ENCODE data around the gene MAPRE2. TPM values are rescaled to one million over a fixed set of nuclear protein-coding genes. Genes with fewer than 3 reads are reported as not detected.

The MAPRE2 gene
- total RNA-seq, 2 experiments from 2014 or later, result 70.7 to 72.7 TPM

DNA sequence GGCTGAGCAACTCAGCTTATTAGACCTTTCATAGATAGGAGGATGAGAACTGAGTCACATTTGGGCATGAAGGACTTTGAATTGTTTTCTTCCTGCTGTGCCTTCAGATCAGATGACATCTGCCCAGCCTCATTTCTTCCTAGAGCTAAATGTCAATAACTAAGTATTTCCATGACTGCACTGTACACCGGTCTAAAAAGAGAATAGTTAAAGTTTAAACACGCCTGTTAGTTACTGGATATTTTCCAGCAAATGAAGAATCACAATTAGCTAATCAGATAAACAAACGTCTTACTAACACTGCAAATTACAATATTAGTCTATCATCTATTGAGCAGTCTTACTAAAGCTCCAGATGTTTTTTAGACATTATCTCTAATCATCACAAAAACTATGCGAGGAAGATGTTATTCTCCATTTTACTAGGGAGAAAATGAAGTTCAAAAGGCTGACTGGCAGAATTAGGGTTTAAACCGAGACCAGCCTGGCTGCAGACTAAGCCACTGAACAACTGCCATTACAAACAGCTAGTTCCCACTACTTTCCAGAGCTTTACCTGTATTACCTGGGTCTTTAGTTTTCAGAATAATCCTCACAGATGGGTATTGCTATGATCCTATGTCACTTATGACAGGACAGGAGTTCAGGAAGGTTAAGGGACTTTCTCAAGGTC, 130.2 kb downstream of the MAPRE2 start:
- TF ChIP-seq, protein P1, sequence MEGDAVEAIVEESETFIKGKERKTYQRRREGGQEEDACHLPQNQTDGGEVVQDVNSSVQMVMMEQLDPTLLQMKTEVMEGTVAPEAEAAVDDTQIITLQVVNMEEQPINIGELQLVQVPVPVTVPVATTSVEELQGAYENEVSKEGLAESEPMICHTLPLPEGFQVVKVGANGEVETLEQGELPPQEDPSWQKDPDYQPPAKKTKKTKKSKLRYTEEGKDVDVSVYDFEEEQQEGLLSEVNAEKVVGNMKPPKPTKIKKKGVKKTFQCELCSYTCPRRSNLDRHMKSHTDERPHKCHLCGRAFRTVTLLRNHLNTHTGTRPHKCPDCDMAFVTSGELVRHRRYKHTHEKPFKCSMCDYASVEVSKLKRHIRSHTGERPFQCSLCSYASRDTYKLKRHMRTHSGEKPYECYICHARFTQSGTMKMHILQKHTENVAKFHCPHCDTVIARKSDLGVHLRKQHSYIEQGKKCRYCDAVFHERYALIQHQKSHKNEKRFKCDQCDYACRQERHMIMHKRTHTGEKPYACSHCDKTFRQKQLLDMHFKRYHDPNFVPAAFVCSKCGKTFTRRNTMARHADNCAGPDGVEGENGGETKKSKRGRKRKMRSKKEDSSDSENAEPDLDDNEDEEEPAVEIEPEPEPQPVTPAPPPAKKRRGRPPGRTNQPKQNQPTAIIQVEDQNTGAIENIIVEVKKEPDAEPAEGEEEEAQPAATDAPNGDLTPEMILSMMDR (IDR thresholded peaks at IDR 0.05), result no peak
- Mint-ChIP-seq H3K9me3 (peaks cover 4% of the 10 kb centered on the region), H3K4me3 (no peak overlapping the region), H3K27me3 (no peaks in the 10 kb centered on the region), H3K36me3 (ENCODE audit: low read depth) (no peaks in the 10 kb centered on the region), H3K4me1 (ENCODE audit: low read depth) (peaks cover 14% of the 10 kb centered on the region), H3K27ac (peak overlapping the region; percentile 73)
- ATAC-seq, result peak; percentile 68
- DNase-seq, result peak; percentile 13
- CTCF ChIA-PET, result interaction anchor here (0.7 to 2.0 kb wide), 3 partner anchors 26 to 228 kb away, joined by 4 to 7 read pairs (median 4); no protein-coding TSS in a partner anchor
- POLR2A ChIA-PET, result no interaction called here
- intact Hi-C loops (cut with micrococcal nuclease), result no loop called here

DNA sequence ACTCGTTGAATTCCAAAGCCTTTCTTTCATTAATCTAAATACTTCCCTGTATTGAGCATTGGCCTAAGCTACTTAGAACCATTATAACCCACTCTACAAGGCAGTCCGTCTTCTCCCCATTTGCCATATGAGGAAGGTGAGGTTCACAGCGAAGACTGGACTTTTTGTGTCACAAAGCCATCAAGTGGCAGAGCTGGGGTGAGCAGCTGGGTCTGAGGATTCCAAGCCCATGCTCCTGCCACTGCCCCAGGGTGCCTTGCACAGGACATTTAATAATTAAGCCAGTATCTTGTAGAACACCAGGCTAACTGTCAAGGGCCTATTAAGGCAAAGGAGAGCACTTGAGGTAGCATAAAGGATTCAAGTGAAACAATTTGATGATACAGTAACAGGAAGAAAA, 130.8 kb downstream of the MAPRE2 start:
- ChIA-PET POLR2A (no interaction called here), CTCF (interaction anchor here (1.2 to 2.0 kb wide), 2 partner anchors 27 to 142 kb away, joined by 4 to 7 read pairs; no protein-coding TSS in a partner anchor)
- H3K27me3 Mint-ChIP-seq, result no peaks in the 10 kb centered on the region
- intact Hi-C loops (cut with micrococcal nuclease), result no loop called here
- no peak overlapping the region for H3K4me3 Mint-ChIP-seq
- peak overlapping the region; percentile 7 for H3K27ac Mint-ChIP-seq
- TF ChIP-seq, protein P1 (IDR thresholded peaks at IDR 0.05), result no peak
- DNase-seq, result no peak
- H3K9me3 Mint-ChIP-seq, result peaks cover 4% of the 10 kb centered on the region
- no peak for ATAC-seq
- H3K4me1 Mint-ChIP-seq (ENCODE audit: low read depth), result peaks cover 14% of the 10 kb centered on the region
- no peaks in the 10 kb centered on the region for H3K36me3 Mint-ChIP-seq (ENCODE audit: low read depth)

DNA sequence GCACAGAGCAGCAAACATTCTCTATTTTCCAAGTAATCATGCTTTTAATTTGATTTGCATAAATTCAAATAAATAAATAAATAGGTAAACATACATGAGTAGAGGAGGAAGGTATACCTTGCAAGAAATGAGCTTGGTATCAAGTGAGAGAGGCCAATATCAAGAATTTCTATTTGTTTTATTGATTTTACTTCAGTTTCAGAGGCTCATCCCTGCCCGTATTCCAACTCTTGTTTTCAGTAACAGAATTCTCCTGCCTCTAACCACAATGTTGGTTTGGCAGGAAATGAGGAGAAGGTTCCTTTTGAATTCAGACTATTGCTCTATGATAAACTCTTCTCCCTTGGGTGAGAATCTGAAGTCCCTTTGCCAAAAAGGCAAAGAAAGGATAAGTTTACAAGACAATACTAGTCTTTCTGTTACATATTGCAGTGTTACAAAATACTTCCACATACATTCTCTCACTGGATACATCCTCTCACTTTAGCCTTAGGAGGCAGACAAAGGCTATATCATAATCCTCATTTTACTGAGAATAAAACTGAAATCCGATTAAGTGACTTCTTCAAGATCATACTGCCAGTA, 131.3 kb downstream of the MAPRE2 start:
- Mint-ChIP-seq H3K27ac (no peak overlapping the region), H3K36me3 (ENCODE audit: low read depth) (no peaks in the 10 kb centered on the region), H3K9me3 (peaks cover 4% of the 10 kb centered on the region), H3K27me3 (no peaks in the 10 kb centered on the region), H3K4me1 (ENCODE audit: low read depth) (peaks cover 14% of the 10 kb centered on the region), H3K4me3 (no peak overlapping the region)
- ATAC-seq (no peak), DNase-seq (no peak)
- TF ChIP-seq, protein P1 (IDR thresholded peaks at IDR 0.05), result no peak
- intact Hi-C loops (cut with micrococcal nuclease), result no loop called here
- ChIA-PET POLR2A (no interaction called here), CTCF (interaction anchor here (2.0 kb wide), 1 partner anchor 27 kb away, joined by 7 read pairs; no protein-coding TSS in a partner anchor)

DNA sequence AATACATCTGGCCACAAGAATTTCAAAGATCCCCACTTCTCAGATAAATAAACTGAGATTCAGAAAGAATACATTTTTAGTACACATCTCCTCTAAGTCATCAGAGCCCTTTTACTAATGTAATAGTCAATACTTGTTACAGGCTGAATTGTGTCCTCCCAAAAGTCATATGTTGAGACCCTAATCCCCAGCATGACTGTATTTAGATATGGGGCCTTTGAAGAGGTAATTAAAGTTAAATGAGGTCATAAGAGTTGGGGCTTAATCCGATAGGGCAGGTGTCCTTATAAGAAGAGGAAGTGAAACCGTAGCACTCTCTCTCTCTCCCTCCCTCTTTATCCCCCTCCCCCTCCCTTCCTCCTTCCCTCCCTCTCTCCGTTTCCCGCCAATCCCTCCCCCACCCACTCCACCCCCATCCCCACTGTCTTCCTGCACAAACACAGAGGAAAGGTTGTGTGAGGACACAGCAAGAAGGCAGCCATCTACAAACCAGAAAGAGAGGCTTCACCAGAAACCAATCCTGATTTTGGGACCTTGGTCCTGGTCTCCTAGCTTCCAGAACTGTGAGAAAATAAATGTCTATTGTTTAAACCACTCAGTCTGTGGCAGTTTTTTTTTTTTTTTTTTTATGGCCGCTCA, 133.0 kb downstream of the MAPRE2 start:
- TF ChIP-seq, protein P1 (IDR thresholded peaks at IDR 0.05), result no peak
- ChIA-PET POLR2A (no interaction called here), CTCF (interaction anchor here (0.6 kb wide), 1 partner anchor 54 kb away, joined by 3 read pairs; no protein-coding TSS in a partner anchor)
- Mint-ChIP-seq H3K9me3 (peaks cover 4% of the 10 kb centered on the region), H3K4me1 (ENCODE audit: low read depth) (peaks cover 14% of the 10 kb centered on the region), H3K27me3 (no peaks in the 10 kb centered on the region), H3K27ac (peak overlapping the region; percentile 52), H3K36me3 (ENCODE audit: low read depth) (no peaks in the 10 kb centered on the region), H3K4me3 (no peak overlapping the region)
- intact Hi-C loops (cut with micrococcal nuclease), result no loop called here
- peak; percentile 64 for ATAC-seq
- no peak for DNase-seq

DNA sequence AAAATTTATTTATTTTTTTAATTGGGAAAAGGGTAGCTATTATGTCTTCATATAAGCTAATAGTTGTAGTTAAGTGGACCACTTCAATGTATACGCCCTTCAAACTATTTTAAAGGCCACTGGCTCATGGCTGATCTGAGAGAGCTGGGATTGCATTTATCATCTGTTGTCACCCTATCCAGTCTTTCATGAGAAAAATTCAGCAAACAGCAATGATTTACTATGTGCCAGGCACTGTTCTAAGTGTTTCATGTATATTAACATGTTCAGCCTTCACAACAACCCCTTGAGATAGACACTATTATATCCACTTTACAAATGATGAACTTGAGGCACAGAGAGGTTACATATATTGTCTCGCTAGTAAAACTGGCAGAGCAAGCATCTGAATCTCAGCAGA, 133.5 kb downstream of the MAPRE2 start:
- CTCF ChIA-PET, result interaction anchor here (0.6 kb wide), 1 partner anchor 54 kb away, joined by 3 read pairs; no protein-coding TSS in a partner anchor
- peaks cover 4% of the 10 kb centered on the region for H3K9me3 Mint-ChIP-seq
- no peaks in the 10 kb centered on the region for H3K27me3 Mint-ChIP-seq
- intact Hi-C loops (cut with micrococcal nuclease), result no loop called here
- H3K4me3 Mint-ChIP-seq, result no peak overlapping the region
- H3K27ac Mint-ChIP-seq, result no peak overlapping the region
- ATAC-seq (no peak), DNase-seq (no peak)
- TF ChIP-seq, protein P1 (IDR thresholded peaks at IDR 0.05), result no peak
- no peaks in the 10 kb centered on the region for H3K36me3 Mint-ChIP-seq (ENCODE audit: low read depth)
- peaks cover 14% of the 10 kb centered on the region for H3K4me1 Mint-ChIP-seq (ENCODE audit: low read depth)
- POLR2A ChIA-PET, result no interaction called here

All from activated CD8-positive, alpha-beta T cell treated with anti-CD3 and anti-CD28 coated beads for 36 hours (primary cell).